Activated T-helper 1 cell treated with anti-CD3 and anti-CD28 coated beads, Interleukin-2, amount 50 U/mL, for 16 hours (primary cell): ENCODE measurements around the gene SAMD14.

ENCODE experiments used
- DNase-seq, 2 donors: peaks; one replicate each; pipeline ENCODE4 v3.0.0-alpha.2; 2020; ENCODE audit warnings: low read depth in 1 of 2, low spot score in 1 of 2

SAMD14 gene

GRCh38 chr17:50165466-50165865 lies 35.5 kb upstream of the SAMD14 start:
- DNase-seq, result no peak

GRCh38 chr17:50165066-50165465 lies 35.1 kb upstream of the SAMD14 start:
- DNase-seq, result no peak

- DNase-seq, result no peak
These were observed 34.7 kb upstream of the SAMD14 start for GRCh38 chr17:50164697-50164988.

GRCh38 chr17:50163843-50164696 lies 34.1 kb upstream of the SAMD14 start:
- no peak for DNase-seq

- DNase-seq, result no peak
These were observed 32.7 kb upstream of the SAMD14 start for GRCh38 chr17:50162466-50163254.

GRCh38 chr17:50161911-50162288 lies 31.9 kb upstream of the SAMD14 start:
- DNase-seq, result no peak

GRCh38 chr17:50161023-50161910 lies 31.3 kb upstream of the SAMD14 start:
- peak; percentile 86 to 94 for DNase-seq

- no peak for DNase-seq
These were observed 27.9 kb upstream of the SAMD14 start for GRCh38 chr17:50157891-50158290.

- DNase-seq, result no peak
These were observed 25.3 kb upstream of the SAMD14 start for GRCh38 chr17:50155115-50155819.

- no peak for DNase-seq
These were observed 24.6 kb upstream of the SAMD14 start for GRCh38 chr17:50154604-50155003.

GRCh38 chr17:50153650-50154575 lies 24.0 kb upstream of the SAMD14 start:
- no peak for DNase-seq

- no peak for DNase-seq
These were observed 22.8 kb upstream of the SAMD14 start for GRCh38 chr17:50152736-50153135.

- no peak for DNase-seq
These were observed 22.1 kb upstream of the SAMD14 start for GRCh38 chr17:50151937-50152547.

GRCh38 chr17:50151041-50151936 lies 21.3 kb upstream of the SAMD14 start:
- peak; percentile 66 to 77 for DNase-seq

GRCh38 chr17:50150354-50151040 lies 20.5 kb upstream of the SAMD14 start, which contains the start of gene PPP1R9B:
TSS of gene PPP1R9B (minus strand) at chr17:50150677. CDS start at chr17:50150513, 164 bp downstream.
- DNase-seq, result no peak

- DNase-seq, result peak in 1 of 2 donors; percentile 52
These were observed 19.7 kb upstream of the SAMD14 start for GRCh38 chr17:50149417-50150353.

- DNase-seq, result no peak
These were observed 19.1 kb upstream of the SAMD14 start for GRCh38 chr17:50149091-50149416.
